Ascending aorta (tissue), 2 donors: ENCODE data around the gene CFI. TPM values are rescaled to one million over a fixed set of nuclear protein-coding genes. Genes with fewer than 3 reads are reported as not detected.
"Not testable (repeated sequence)": the region's sequence is repeated elsewhere in the genome, so short reads cannot be mapped to it uniquely, and the experiment has no call there.

ENCODE experiments used
- DNase-seq, 2 donors: peaks; one replicate each; pipeline ENCODE4 v3.0.0-alpha.2; 2019; ENCODE audit warnings: low spot score in 2 of 2
- H3K27ac ChIP-seq, 2 donors: fragments of 200-600 bp; sonication (generic); one replicate each; pipeline ENCODE4 v1.5.1; 2016 to 2017; ENCODE audit warnings: mild to moderate bottlenecking in 1 of 2
- H3K27me3 ChIP-seq: fragments of 200-600 bp; sonication (generic); one replicate; pipeline ENCODE4 v1.5.1; 2017
- H3K36me3 ChIP-seq, 2 donors: fragments of 200-600 bp; sonication (generic); one replicate each; pipeline ENCODE4 v1.5.1; 2016
- H3K4me1 ChIP-seq, 2 donors: fragments of 200-600 bp; sonication (generic); one replicate each; pipeline ENCODE4 v1.5.1; 2016 to 2017; ENCODE audit warnings: mild to moderate bottlenecking in 1 of 2
- H3K4me3 ChIP-seq, 2 donors: fragments of 200-600 bp; sonication (generic); one replicate each; pipeline ENCODE4 v1.5.1; 2016 to 2017; ENCODE audit warnings: mild to moderate bottlenecking in 1 of 2
- H3K9me3 ChIP-seq, 2 donors: fragments of 200-600 bp; sonication (generic); one replicate each; pipeline ENCODE4 v1.5.1; 2016
- intact Hi-C: fragments of 100-400 bp; cut with DNase I; formaldehyde crosslinking; loops from one replicate; pipeline ENCODE4 v1.15.1; 2023
- total RNA-seq: library from RNA; depleted of rRNA; stranded (reverse); fragments of >200 nt; gene quantifications from one replicate; pipeline ENCODE4 v1.1.0, GENCODE V29; 2016
- TF ChIP-seq, protein P1 (sequence below), 3 experiments: fragments of 200-600 bp in 2 of 3; fragments of 450-650 bp in 1 of 3; sonication (generic) in 2 of 3; IDR thresholded peaks; one replicate each; pipeline ENCODE4 v1.5.1; 2016 to 2019; ENCODE audit warnings: antibody characterized with exemption in 3 of 3, mild to moderate bottlenecking in 1 of 3, moderate library complexity in 1 of 3

The CFI gene
- total RNA-seq, 1 donor from 2014 or later, result 17.8 TPM

DNA sequence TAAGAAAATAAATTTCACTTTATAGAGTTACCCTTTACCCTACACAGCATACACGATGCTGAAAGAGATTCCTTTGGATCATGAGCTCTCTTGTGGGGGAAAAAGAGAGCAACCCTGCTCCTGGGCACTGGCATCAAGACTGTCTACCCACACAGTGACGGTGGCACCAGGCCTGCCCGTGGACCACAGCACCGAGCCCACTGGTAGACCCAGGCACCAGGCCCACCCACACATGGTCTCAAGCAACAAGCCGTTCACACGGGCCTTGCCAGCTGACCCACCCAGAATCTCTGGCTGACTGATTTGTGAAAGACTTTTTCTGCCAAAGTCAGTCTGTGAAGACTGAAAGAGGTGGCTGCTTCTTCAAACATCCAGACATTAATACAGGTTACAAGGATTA is 6.7 kb downstream of the CFI start:
- DNase-seq, result no peak
- intact Hi-C loops, result no loop called here
- TF ChIP-seq, protein P1, sequence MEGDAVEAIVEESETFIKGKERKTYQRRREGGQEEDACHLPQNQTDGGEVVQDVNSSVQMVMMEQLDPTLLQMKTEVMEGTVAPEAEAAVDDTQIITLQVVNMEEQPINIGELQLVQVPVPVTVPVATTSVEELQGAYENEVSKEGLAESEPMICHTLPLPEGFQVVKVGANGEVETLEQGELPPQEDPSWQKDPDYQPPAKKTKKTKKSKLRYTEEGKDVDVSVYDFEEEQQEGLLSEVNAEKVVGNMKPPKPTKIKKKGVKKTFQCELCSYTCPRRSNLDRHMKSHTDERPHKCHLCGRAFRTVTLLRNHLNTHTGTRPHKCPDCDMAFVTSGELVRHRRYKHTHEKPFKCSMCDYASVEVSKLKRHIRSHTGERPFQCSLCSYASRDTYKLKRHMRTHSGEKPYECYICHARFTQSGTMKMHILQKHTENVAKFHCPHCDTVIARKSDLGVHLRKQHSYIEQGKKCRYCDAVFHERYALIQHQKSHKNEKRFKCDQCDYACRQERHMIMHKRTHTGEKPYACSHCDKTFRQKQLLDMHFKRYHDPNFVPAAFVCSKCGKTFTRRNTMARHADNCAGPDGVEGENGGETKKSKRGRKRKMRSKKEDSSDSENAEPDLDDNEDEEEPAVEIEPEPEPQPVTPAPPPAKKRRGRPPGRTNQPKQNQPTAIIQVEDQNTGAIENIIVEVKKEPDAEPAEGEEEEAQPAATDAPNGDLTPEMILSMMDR (IDR thresholded peaks at IDR 0.05), result no peak
- H3K4me3 ChIP-seq, result no peak overlapping the region
- no peaks in the 10 kb centered on the region for H3K9me3 ChIP-seq
- H3K27ac ChIP-seq, result no peak overlapping the region
- H3K27me3 ChIP-seq, result no peaks in the 10 kb centered on the region
- no peaks in the 10 kb centered on the region for H3K4me1 ChIP-seq
- H3K36me3 ChIP-seq, result no peaks in the 10 kb centered on the region

DNA sequence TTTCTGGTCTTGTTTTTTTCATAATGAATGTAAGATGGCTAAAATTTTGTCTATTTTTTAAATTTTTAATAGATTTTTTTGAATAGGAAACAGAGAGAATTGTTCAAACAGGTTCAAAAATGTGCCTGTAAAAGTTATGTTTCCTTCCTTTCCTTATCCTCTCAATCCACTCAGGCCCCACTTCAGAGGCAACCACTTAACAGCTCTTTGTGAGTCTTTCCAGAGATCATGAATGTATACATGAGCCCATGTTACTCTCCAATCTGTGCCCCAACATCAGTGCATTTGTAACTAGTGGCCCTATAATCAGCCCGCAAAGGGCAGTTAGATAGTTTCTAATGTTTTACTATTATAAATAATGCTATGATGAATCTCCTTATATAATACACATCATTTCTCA is 14.0 kb downstream of the CFI start:
- TF ChIP-seq, protein P1 (IDR thresholded peaks at IDR 0.05), result no peak
- intact Hi-C loops, result no loop called here
- Histone ChIP-seq H3K27me3 (no peaks in the 10 kb centered on the region), H3K4me3 (no peak overlapping the region), H3K27ac (no peak overlapping the region), H3K4me1 (no peaks in the 10 kb centered on the region), H3K36me3 (no peaks in the 10 kb centered on the region), H3K9me3 (no peaks in the 10 kb centered on the region)
- no peak for DNase-seq

DNA sequence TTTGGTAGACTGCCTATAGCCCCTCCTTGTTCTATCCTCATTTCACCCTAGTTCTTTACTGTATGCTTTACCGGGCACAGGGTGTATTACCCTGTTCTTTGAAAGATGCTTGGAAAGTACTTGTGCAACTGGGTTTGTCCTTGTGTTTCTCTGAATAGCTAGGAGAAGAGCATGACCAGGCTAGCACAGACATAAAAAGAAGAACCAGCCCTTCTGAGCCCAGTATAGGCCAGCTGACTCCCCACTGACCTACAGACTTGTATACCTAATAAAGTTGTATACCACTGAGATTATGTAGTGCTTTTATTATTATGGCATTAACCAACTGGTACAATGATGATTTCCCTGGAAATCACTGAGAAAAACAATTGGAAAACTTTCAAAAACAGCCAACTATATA is 15.0 kb downstream of the CFI start:
- no peak for DNase-seq
- intact Hi-C loops, result no loop called here
- Histone ChIP-seq H3K27ac (no peak overlapping the region), H3K9me3 (no peaks in the 10 kb centered on the region), H3K4me1 (no peaks in the 10 kb centered on the region), H3K27me3 (no peaks in the 10 kb centered on the region), H3K4me3 (no peak overlapping the region), H3K36me3 (no peaks in the 10 kb centered on the region)
- TF ChIP-seq, protein P1 (IDR thresholded peaks at IDR 0.05), result no peak

DNA sequence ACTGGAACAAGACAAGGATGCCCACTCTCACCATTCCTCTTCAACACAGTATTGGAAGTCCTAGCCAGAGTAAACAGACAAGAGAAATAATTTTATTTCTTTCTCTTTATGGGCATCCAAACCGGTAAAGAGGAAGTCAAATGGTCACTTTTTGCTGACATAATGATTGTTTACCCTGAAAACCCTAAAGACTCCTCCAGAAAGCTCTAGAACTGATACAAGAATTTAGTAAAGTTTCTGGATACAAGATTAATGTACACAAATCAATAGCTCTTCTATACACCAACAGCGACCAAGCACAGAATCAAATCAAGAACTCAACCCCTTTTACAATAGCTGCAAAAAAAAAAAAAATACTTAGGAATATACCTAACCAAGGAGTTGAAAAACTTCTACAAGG is 19.7 kb downstream of the CFI start:
- H3K36me3 ChIP-seq, H3K27me3 ChIP-seq, H3K4me3 ChIP-seq, H3K27ac ChIP-seq, H3K4me1 ChIP-seq, intact Hi-C loops, DNase-seq, H3K9me3 ChIP-seq: not testable (repeated sequence)

DNA sequence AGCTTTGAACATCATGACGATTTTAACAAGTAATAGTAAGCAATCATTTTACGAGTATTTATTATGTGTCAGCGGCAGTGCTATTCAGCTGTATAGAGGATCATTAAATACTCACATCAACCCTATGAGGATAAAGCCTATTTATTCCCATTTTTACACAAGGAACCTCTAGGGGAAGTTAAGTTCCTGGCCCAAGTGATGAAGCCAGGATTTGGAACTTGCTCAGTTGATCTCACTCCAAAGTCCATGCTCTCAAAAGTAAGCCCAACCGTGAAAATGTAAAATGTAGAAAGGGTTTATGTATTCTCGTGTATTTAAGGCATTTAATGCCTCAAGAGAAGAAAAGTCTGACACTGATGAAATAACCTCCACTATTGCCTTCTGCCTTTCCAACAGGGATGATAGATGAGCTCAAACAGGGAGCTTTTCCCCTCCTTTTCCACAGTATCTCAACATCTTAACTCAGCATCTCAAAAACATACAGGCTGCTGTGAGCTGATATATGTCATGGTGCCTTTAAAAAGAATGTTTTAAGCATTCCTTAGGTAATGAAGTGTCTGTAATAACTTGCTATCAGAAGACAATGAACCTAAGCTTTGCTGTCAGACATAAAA is 36.9 kb downstream of the CFI start:
- H3K27me3 ChIP-seq, result no peaks in the 10 kb centered on the region
- H3K27ac ChIP-seq, result no peak overlapping the region
- H3K36me3 ChIP-seq, result no peaks in the 10 kb centered on the region
- DNase-seq, result no peak
- no peaks in the 10 kb centered on the region for H3K9me3 ChIP-seq
- no peaks in the 10 kb centered on the region for H3K4me1 ChIP-seq
- intact Hi-C loops, result no loop called here
- TF ChIP-seq, protein P1 (IDR thresholded peaks at IDR 0.05), result no peak
- no peak overlapping the region for H3K4me3 ChIP-seq

DNA sequence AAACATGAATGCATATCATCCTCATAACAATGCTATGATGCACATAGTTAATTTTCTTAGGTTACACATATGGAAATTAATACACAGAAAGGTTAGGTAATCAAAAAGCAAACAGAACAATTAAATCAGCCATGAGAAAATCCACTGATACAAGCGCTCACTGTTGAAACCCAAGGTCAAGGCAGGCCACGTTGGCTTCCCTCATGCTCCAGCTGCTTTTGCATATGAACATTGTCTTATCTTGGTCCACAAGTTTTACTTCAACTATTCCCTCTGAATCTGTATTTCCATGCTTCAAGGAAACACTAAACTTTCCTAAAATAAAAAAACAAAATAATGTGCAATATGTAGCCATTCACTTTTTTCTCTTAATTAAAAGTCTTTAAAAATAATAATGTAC is 37.4 kb downstream of the CFI start:
- Histone ChIP-seq H3K4me1 (no peaks in the 10 kb centered on the region), H3K27ac (no peak overlapping the region), H3K4me3 (no peak overlapping the region), H3K27me3 (no peaks in the 10 kb centered on the region), H3K36me3 (no peaks in the 10 kb centered on the region), H3K9me3 (no peaks in the 10 kb centered on the region)
- TF ChIP-seq, protein P1 (IDR thresholded peaks at IDR 0.05), result no peak
- intact Hi-C loops, result no loop called here
- DNase-seq, result no peak
